ENCODE data around the gene GNB3. TPM values are rescaled to one million over a fixed set of nuclear protein-coding genes. Genes with fewer than 3 reads are reported as not detected.

The GNB3 gene
- total and polyA plus RNA-seq, 2 donors (not counting 3 experiments of a cell fraction or from before 2014, with no cell fraction given), result 9.4 to 12.0 TPM

DNA sequence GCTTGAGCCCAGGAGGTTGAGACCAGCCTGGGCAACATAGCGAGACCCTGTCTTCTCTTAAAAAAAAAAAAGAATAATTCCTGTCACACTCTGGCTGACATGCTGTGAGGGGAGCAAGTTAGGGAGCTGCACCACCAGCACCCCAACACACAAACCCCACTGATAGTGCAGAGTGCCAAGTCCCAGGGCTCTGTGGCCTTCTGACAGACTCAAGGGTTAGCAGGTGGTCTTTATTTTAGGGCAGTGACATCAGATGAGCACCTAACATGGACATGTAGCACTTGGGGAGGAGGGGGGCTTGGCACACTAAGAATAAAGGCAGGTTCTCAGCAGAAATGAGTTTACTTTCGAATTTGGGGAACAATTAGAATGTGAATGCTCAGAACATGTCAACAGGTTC lies 18.1 kb downstream of the GNB3 start:
- ChIA-PET POLR2A (no interaction called here), CTCF (no interaction called here)
- intact Hi-C loops (cut with micrococcal nuclease), result no loop called here
- TF ChIP-seq JUN (IDR thresholded peaks at IDR 0.05; ENCODE audit: borderline replicate concordance, insufficient read depth, insufficient read length, low read depth), result no peak
- TF ChIP-seq, protein P1, sequence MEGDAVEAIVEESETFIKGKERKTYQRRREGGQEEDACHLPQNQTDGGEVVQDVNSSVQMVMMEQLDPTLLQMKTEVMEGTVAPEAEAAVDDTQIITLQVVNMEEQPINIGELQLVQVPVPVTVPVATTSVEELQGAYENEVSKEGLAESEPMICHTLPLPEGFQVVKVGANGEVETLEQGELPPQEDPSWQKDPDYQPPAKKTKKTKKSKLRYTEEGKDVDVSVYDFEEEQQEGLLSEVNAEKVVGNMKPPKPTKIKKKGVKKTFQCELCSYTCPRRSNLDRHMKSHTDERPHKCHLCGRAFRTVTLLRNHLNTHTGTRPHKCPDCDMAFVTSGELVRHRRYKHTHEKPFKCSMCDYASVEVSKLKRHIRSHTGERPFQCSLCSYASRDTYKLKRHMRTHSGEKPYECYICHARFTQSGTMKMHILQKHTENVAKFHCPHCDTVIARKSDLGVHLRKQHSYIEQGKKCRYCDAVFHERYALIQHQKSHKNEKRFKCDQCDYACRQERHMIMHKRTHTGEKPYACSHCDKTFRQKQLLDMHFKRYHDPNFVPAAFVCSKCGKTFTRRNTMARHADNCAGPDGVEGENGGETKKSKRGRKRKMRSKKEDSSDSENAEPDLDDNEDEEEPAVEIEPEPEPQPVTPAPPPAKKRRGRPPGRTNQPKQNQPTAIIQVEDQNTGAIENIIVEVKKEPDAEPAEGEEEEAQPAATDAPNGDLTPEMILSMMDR (IDR thresholded peaks at IDR 0.05; ENCODE audit: extremely low read depth in 1 of 2, insufficient read depth in 1 of 2, low read depth in 1 of 2, low read length in 2 of 2), result no peak
- no peak for TF ChIP-seq POLR2AphosphoS5 (IDR thresholded peaks at IDR 0.05; ENCODE audit: insufficient read depth, low read depth, low read length)
- no peak for TF ChIP-seq GATA2 (IDR thresholded peaks at IDR 0.05; ENCODE audit: insufficient read depth, insufficient read length, low read depth, low read length)
- TF ChIP-seq EZH2 (IDR thresholded peaks at IDR 0.05; ENCODE audit: borderline replicate concordance, low read depth, low read length, severe bottlenecking), result no peak
- no peak for TF ChIP-seq FOS (IDR thresholded peaks at IDR 0.05; ENCODE audit: borderline replicate concordance, insufficient read depth, low read length)
- TF ChIP-seq, protein P2, sequence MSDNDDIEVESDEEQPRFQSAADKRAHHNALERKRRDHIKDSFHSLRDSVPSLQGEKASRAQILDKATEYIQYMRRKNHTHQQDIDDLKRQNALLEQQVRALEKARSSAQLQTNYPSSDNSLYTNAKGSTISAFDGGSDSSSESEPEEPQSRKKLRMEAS (IDR thresholded peaks at IDR 0.05; ENCODE audit: insufficient read depth, insufficient read length), result no peak
- no peak for TF ChIP-seq MYC (IDR thresholded peaks at IDR 0.05; ENCODE audit: low read depth, low read length)
- DNase-seq (ENCODE audit: low read depth, low spot score) (no peak), FAIRE-seq (no peak)
- Histone ChIP-seq H2AFZ (ENCODE audit: low read depth, low read length) (no peak overlapping the region), H3K9ac (replicated peaks; ENCODE audit: extremely low read depth, insufficient read depth, low read length) (no peak overlapping the region), H4K20me1 (replicated peaks; ENCODE audit: control insufficient read depth, extremely low read depth, insufficient read depth, low read length) (no peaks in the 10 kb centered on the region), H3K4me2 (ENCODE audit: insufficient read depth, low read length) (no peak overlapping the region), H3K4me3 (replicated peaks in 1 of 3; ENCODE audit: insufficient read depth in 1 of 3, low read depth in 1 of 3, low read length in 3 of 3) (no peak overlapping the region), H3K9me3 (replicated peaks; ENCODE audit: control insufficient read depth, insufficient read depth, low read length) (no peaks in the 10 kb centered on the region), H3K36me3 (ENCODE audit: control insufficient read depth in 2 of 2, extremely low read depth in 1 of 2, insufficient read depth in 2 of 2, low read length in 2 of 2) (peaks cover 16 to 64% of the 10 kb centered on the region in 2 experiments), H3K27me3 (ENCODE audit: control insufficient read depth in 2 of 2, insufficient read depth in 2 of 2, low read length in 2 of 2) (no peaks in the 10 kb centered on the region), H3K27ac (ENCODE audit: insufficient read depth, low read depth, low read length) (no peak overlapping the region), H3K79me2 (ENCODE audit: control insufficient read depth, insufficient read depth, low read length) (peaks cover 12% of the 10 kb centered on the region), H3K9me1 (replicated peaks; ENCODE audit: control insufficient read depth, extremely low read depth, insufficient read depth, low read length) (no peaks in the 10 kb centered on the region), H3K4me1 (ENCODE audit: control insufficient read depth, extremely low read depth, insufficient read depth, low read length) (peaks cover 3% of the 10 kb centered on the region)
- dilution Hi-C loops (cut with MboI; ENCODE audit: extremely low pct_ligation_motif_present, low sequenced_read_pairs), result no loop called here
- no TSS peak for BruUV-seq (replicated peaks)

Data from endothelial cell of umbilical vein (primary cell).